ENCODE results near the gene PLEKHD1.
"Not testable (repeated sequence)": the region's sequence is repeated elsewhere in the genome, so short reads cannot be mapped to it uniquely, and the experiment has no call there.

The PLEKHD1 gene

GRCh38 chr14:69484444-69485314, at the start of gene PLEKHD1:
PLEKHD1 (plus strand) TSS chr14:69484728; CDS start chr14:69484966, 238 bp downstream.
- no peak for DNase-seq

DNA sequence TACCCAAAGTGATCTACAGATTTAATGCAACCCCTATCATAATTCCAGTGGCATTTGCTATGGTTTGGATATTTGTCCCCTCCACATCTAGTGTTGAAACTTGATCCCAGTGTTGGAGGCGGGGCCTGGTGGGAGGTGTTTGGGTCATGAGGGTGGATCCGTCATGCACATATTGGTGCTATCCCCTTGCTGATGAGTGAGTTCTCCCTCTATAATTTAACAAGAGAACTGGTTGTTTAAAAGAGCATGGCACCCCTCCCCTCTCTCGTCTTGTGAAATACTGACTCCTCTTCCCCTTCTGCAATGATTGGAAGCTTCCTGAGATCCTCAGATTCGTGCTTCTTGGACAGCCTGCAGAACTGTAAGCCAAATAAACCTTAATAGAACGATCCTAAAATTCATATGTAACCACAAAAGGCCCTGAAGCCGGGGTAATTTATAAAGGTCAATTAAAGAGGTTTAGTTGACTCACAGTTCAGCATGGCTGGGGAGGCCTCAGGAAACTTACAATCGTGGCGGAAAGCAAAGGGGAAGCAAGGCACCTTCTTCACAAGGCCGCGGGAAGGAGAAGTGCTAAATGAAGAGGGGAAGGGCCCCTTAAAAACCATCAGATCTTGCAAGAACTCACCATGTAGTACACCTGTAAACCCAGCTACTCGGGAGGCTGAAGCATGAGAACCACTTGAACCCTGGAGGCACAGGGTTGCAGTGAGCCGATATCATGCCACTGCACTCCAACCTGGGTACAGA, 44.8 kb upstream of the PLEKHD1 start:
- no peak for DNase-seq

DNA sequence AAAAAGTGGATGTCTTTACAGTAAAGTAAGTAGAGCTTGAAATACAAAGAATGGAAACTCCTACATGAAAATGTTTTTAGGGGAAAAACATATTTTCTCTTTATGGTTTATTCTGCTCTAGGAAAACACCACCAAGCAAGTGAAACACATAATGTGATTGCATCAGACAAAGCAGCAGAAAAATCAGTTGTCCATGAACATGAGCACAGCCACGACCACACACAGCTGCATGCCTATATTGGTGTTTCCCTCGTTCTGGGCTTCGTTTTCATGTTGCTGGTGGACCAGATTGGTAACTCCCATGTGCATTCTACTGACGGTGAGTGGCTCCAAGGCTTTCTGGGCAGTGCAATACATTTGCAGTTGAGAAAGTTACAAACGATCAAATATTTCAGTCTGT, 42.6 kb upstream of the PLEKHD1 start:
- DNase-seq: no peak

- no peak for DNase-seq
Observed at GRCh38 chr14:69443296-69443805, 41.2 kb upstream of the PLEKHD1 start.

GRCh38 chr14:69449216-69449615, 35.3 kb upstream of the PLEKHD1 start:
- no peak for DNase-seq

GRCh38 chr14:69451941-69452340, 32.6 kb upstream of the PLEKHD1 start:
- no peak for DNase-seq

GRCh38 chr14:69458350-69458749, 26.2 kb upstream of the PLEKHD1 start:
- no peak for DNase-seq

- no peak for DNase-seq
Observed at GRCh38 chr14:69459122-69459521, 25.4 kb upstream of the PLEKHD1 start.

DNA sequence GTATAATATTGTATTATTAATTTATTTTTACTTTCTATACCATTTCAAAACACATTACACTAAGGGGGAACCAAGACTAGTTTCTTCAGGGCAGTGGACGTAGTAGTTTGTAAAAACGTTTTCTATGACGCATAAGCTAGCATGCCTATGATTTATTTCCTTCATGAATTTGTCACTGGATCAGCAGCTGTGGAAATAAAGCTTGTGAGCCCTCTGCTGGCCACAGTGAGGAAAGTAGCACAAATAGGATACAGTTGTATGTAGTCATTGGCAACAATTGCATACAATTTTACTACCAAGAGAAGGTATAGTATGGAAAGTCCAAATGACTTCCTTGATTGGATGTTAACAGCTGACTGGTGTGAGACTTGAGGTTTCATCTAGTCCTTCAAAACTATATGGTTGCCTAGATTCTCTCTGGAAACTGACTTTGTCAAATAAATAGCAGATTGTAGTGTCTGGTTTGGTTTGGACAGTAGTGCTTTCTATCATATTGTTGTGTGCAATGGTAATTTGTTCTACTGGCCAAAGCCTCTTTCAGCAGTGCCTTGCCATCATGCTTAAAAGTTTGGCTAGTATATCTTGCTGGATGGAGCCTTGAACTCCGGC, 24.3 kb upstream of the PLEKHD1 start:
- peak; percentile 29 for DNase-seq

DNA sequence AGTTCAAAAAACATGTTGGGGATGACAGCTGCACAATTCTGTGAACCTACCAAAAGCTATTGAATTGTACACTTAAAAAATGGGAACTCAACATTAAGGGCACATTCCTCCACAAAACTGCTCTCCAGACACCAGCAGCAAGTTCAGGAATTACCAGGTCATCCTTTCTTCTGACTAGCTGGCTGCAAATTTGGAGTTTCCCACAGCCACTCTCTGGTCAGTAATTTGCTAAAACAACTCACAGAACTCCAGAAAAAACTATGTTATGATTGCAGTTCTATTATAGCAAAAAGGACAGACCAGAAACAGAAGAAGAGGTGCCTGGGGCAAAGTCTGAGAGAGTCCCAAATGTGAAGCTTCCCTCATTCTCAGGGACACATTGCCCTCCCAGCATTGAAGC, 20.1 kb upstream of the PLEKHD1 start:
- no peak for DNase-seq

- no peak for DNase-seq
Observed at GRCh38 chr14:69464829-69465228, 19.7 kb upstream of the PLEKHD1 start.

- no peak for DNase-seq
Observed at GRCh38 chr14:69468949-69469348, 15.6 kb upstream of the PLEKHD1 start.

DNA sequence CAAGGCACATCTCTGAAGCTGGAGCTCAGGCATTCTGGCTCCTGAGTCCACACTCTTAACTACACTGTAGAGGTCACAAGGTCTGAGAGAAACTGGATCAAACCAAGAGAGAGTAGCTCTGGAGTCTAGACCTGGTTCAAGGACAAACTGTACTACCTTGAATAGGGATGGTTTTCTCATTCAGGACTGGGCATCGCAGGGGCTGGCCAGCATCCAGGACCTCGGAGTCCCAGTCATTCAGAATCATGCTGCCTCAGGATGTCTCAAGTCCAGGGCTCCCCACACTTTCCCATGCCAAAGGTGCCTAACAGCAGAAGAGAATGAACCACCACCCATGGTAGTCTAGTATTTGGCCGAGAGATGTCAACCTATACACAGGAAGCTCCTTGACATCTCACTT, 13.1 kb upstream of the PLEKHD1 start:
- no peak for DNase-seq

GRCh38 chr14:69471916-69472315, 12.6 kb upstream of the PLEKHD1 start:
- no peak for DNase-seq

- DNase-seq: no peak
Observed at GRCh38 chr14:69473260-69473659, 11.3 kb upstream of the PLEKHD1 start.

GRCh38 chr14:69473946-69474345, 10.6 kb upstream of the PLEKHD1 start:
- no peak for DNase-seq

DNA sequence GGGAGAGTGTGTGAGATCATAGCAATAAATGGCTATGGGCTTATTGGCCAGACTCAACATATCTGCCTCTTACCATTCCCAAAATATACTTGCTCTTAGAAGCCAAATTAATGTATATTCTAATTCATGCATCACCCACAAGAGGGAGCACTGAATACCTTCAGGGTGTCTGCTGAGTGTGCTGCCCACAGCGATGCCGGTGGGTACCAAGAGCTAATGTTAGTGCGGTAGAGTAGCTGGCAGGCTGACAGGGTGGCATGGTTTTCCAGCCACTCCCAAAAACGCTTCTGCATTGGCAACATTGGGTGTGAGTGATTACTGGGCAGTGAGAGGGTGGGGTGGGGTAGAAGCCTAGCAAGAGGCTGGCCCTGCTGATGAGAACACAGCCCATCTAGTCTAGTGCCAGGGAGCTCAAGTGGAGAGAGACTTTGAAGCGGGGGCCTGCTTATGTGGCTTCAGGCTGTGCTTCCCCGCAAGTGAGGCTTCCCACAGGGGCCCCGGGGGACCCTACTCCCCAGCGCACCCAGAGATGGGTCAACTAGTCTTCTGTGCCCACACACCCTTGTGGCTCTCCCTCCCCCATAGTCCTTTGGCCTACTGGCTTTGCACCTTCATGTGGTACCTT, 9.2 kb upstream of the PLEKHD1 start:
- no peak for DNase-seq

DNA sequence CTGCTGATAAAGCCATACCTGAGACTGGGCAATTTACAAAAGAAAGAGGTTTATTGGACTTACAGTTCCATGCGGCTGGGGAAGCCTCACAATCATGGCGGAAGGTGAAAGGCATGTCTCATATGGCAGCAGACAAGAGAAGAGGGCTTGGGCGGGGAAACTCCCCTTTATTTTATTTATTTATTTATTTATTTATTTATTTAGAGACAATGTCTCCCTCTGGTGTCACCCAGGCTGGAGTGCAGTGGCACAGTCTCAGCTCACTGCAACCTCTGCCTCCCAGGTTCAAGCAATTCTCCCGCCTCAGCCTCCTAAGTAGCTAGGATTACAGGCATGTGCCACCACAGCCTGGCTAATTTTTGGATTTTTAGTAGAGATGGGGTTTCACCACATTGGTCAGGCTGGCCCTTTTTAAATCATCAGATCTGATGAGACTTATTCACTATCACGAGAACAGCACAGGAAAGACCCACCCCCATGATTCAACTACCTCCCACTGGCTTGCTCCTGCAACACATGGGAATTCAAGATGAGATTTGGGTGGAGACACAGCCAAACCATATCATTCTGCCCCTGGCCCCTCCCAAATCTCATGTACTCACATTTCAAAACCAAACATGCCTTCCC, 7.6 kb upstream of the PLEKHD1 start:
- DNase-seq: not testable (repeated sequence)

DNA sequence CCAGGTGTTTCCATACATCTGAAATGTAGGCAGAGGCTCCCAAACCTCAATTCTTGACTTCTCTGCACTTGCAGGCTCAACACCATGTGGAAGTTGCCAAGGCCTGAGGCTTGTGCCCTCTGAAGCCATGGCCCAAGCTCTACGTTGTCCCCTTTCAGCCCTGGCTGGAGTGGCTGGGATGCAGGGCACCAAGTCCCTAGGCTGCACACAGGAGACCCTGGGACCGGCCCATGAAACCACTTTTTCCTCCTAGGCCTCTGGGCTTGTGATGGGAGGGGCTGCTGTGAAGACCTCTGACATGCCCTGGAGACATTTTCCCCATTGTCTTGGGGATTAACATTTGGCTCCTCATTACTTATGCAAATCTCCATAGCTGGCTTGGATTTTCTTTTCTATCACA, 6.5 kb upstream of the PLEKHD1 start:
- not testable (repeated sequence) for DNase-seq

DNA sequence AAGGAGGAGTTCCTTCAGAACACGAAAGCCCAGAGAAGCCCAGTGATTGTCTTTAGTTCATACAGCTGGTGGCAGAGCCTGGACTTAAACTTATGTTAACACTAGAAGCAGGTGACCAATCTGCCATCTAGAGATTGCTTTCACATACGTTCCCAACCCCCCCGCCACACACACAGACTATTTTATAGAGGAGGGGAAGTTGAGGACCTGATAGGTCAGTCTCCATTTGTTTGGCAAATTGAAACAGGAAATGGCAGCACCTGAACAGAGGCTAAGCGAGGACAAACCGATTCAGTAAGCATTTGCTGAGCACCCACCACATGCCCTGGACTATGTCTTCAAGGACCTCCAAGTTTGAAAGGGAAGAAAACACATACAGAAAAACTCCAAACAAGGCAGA, 4.8 kb upstream of the PLEKHD1 start:
- DNase-seq: no peak

- DNase-seq: no peak
Observed at GRCh38 chr14:69480136-69480535, 4.4 kb upstream of the PLEKHD1 start.

GRCh38 chr14:69481815-69482568, 2.5 kb upstream of the PLEKHD1 start:
- no peak for DNase-seq

Measured in activated CD4-positive, alpha-beta T cell treated with anti-CD3 and anti-CD28 coated beads for 1 hour (primary cell).